ENCODE measurements around the gene OR5B12. TPM values are rescaled to one million over a fixed set of nuclear protein-coding genes. Genes with fewer than 3 reads are reported as not detected.

Gene OR5B12
- total RNA-seq, 1 donor from 2014 or later = not detected

Other genes starting within 250 kb of the OR5B12 start
- not detected for gene OR1S2, start 238.1 kb downstream of the OR5B12 start, total RNA-seq
- gene OR1S1, start 229.5 kb downstream of the OR5B12 start, total RNA-seq = not detected
- gene OR10Q1, start 213.3 kb downstream of the OR5B12 start, total RNA-seq = not detected
- gene OR10W1, start 174.0 kb downstream of the OR5B12 start, total RNA-seq = not detected
- gene OR5B17, start 83.2 kb downstream of the OR5B12 start, total RNA-seq = not detected
- gene OR5B3, start 35.4 kb downstream of the OR5B12 start, total RNA-seq = not detected
- gene OR5B2, start 14.1 kb downstream of the OR5B12 start, total RNA-seq = not detected
- not detected for gene OR5B21, start 65.9 kb upstream of the OR5B12 start, total RNA-seq
- gene LPXN, start 133.6 kb upstream of the OR5B12 start, total RNA-seq = 17.0 TPM
- 58.7 TPM for gene ZFP91, start 136.8 kb upstream of the OR5B12 start, total RNA-seq
- 2.2 TPM for gene CNTF, start 180.4 kb upstream of the OR5B12 start, total RNA-seq